Uterus (tissue), 2 donors: Measurements from ENCODE around the gene TBPL2.

Source experiments
- CTCF ChIP-seq, 4 experiments: fragments of 200-600 bp in 2 of 4; fragments of 450-650 bp in 2 of 4; sonication (generic) in 2 of 4; IDR thresholded peaks; one replicate each; pipeline ENCODE4 v1.5.1; 2016 to 2019; ENCODE audit warnings: antibody characterized with exemption in 4 of 4, mild to moderate bottlenecking in 2 of 4, moderate library complexity in 1 of 4
- POLR2A ChIP-seq, 2 donors: fragments of 450-650 bp; IDR thresholded peaks; one replicate each; pipeline ENCODE4 v1.6.1; 2016; ENCODE audit warnings: antibody characterized with exemption in 2 of 2, mild to moderate bottlenecking in 1 of 2, moderate library complexity in 1 of 2

GRCh38 chr14:55470025-55470424 is 29.6 kb upstream of the TBPL2 start:
- TF ChIP-seq POLR2A (IDR thresholded peaks at IDR 0.05) (no peak), CTCF (IDR thresholded peaks at IDR 0.05) (no peak)
